Measurements from ENCODE around the gene HES7. TPM values are rescaled to one million over a fixed set of nuclear protein-coding genes. Genes with fewer than 3 reads are reported as not detected.

The HES7 gene
- polyA plus RNA-seq, 2 of the 4 experiments (the other 2 are of a cell fraction): 0.56 to 0.72 TPM

- TF ChIP-seq HOXB5 (CRISPR knock-in tag; IDR thresholded peaks at IDR 0.05) (peak; percentile 58; the same call in 1 of the 2 replicates), SREBF2 (IDR thresholded peaks at IDR 0.05) (no peak), NR3C1 (IDR thresholded peaks at IDR 0.05) (no peak; the same call in 2 of the 3 replicates), MYC (IDR thresholded peaks at IDR 0.05; ENCODE audit: borderline replicate concordance, low read length) (peak; percentile 64), KDM5A (IDR thresholded peaks at IDR 0.05) (no peak), HEYL (CRISPR knock-in tag; IDR thresholded peaks at IDR 0.05) (no peak), ATOH8 (CRISPR knock-in tag; IDR thresholded peaks at IDR 0.05; ENCODE audit: low read depth) (no peak), MAZ (IDR thresholded peaks at IDR 0.05; ENCODE audit: borderline replicate concordance, low read depth, low read length) (peak; percentile 36; the same call in 1 of the 2 replicates), RAD21 (conservative IDR thresholded peaks at IDR 0.05 in 1 of 2, IDR thresholded peaks at IDR 0.05 in 1 of 2) (no peak)
Observed at GRCh38 chr17:8153957-8154607, 30.2 kb upstream of the HES7 start (continued).

- WGBS (ENCODE audit: missing lambda C conversion rate): under 1% methylated on average over 13 of the region's 13 CpGs
- H3K4me3 ChIP-seq: peak overlapping the region; percentile 30
- H3K9me3 ChIP-seq: no peaks in the 10 kb centered on the region
- peak overlapping the region; percentile 89 to 93 for H3K27ac ChIP-seq
- CTCF ChIA-PET: interaction anchor here (0.7 to 19.5 kb wide), 7 partner anchors 15 to 147 kb away, joined by 3 to 601 read pairs (median 4); no protein-coding TSS in a partner anchor
- TF ChIP-seq USF2 (IDR thresholded peaks at IDR 0.05) (peak; percentile 93), E2F6 (IDR thresholded peaks at IDR 0.05; ENCODE audit: borderline replicate concordance, low read depth) (peak; percentile 27; the same call in 1 of the 2 replicates), MAX (IDR thresholded peaks at IDR 0.05) (peak; percentile 91), NPAS2 (CRISPR knock-in tag; IDR thresholded peaks at IDR 0.05; ENCODE audit: borderline replicate concordance) (0 out of 2 replicates have a peak, but pooled peaks have one; percentile 42), EP300 (IDR thresholded peaks at IDR 0.05) (no peak), MAZ (IDR thresholded peaks at IDR 0.05; ENCODE audit: borderline replicate concordance, low read depth, low read length) (0 out of 2 replicates have a peak, but pooled peaks have one; percentile 40), HOXB5 (CRISPR knock-in tag; IDR thresholded peaks at IDR 0.05) (no peak), JUN (IDR thresholded peaks at IDR 0.05) (0 out of 5 replicates have a peak, but pooled peaks of 1 of the 2 experiments have one; percentile 19), REST (IDR thresholded peaks at IDR 0.05) (no peak; the same call in 1 of the 2 replicates), NFE2L2 (conservative IDR thresholded peaks at IDR 0.05; ENCODE audit: low read length) (no peak), FOXS1 (CRISPR knock-in tag; IDR thresholded peaks at IDR 0.05) (no peak), RAD21 (conservative IDR thresholded peaks at IDR 0.05 in 1 of 2, IDR thresholded peaks at IDR 0.05 in 1 of 2) (no peak), FOSL2 (IDR thresholded peaks at IDR 0.05) (no peak), FOSL2 (CRISPR knock-in tag; IDR thresholded peaks at IDR 0.05) (peak; percentile 59), MYC (IDR thresholded peaks at IDR 0.05; ENCODE audit: borderline replicate concordance, low read length) (0 out of 2 replicates have a peak, but pooled peaks have one; percentile 39), MAFK (IDR thresholded peaks at IDR 0.05; ENCODE audit: partially characterized antibody) (peak; percentile 60), POLR2AphosphoS2 (conservative IDR thresholded peaks at IDR 0.05; ENCODE audit: low read length) (0 out of 2 replicates have a peak, but pooled peaks have one; percentile 37), BHLHE40 (IDR thresholded peaks at IDR 0.05; ENCODE audit: low read depth, low read length) (no peak), SREBF2 (IDR thresholded peaks at IDR 0.05) (no peak; the same call in 1 of the 2 replicates), CEBPB (IDR thresholded peaks at IDR 0.05) (peak in 1 of 2 experiments; percentile 3; a peak in 1 of 4 replicates), CBX8 (IDR thresholded peaks at IDR 0.05) (no peak), EHF (CRISPR knock-in tag; IDR thresholded peaks at IDR 0.05) (no peak)
- H3K4me1 ChIP-seq: peaks cover 46% of the 10 kb centered on the region
- peak overlapping the region; percentile 78 for H3K4me2 ChIP-seq
- POLR2A ChIA-PET: interaction anchor here (0.6 to 1.9 kb wide), 7 partner anchors 14 to 670 kb away, joined by 3 to 26 read pairs (median 3); partner anchors contain the start of gene POLR2A
- FAIRE-seq (peak; percentile 89), DNase-seq (ENCODE audit: low read depth in 1 of 2, low spot score in 1 of 2) (peak; percentile 87 to 98), ATAC-seq (peak; percentile 21 to 42)
Observed at GRCh38 chr17:8153525-8153956, 29.6 kb upstream of the HES7 start.

All from A549 (cell line).